Tibial artery (tissue), 4 donors: ENCODE data around the gene PRKAA1.

Source experiments
- DNase-seq, 2 donors: peaks; one replicate each; pipeline ENCODE4 v3.0.0-alpha.2; 2019
- H3K27ac ChIP-seq, 2 donors: fragments of 200-600 bp; sonication (generic) in 1 of 2; 1 replicate in 1 of 2; 2 replicates in 1 of 2; pipeline ENCODE4 v1.5.1; 2018 to 2019; ENCODE audit warnings: mild to moderate bottlenecking in 1 of 2
- H3K27me3 ChIP-seq, 2 donors: fragments of 200-600 bp; sonication (generic) in 1 of 2; one replicate each; pipeline versions ENCODE4 v1.5.1 to v1.6.0; 2016 to 2019
- H3K36me3 ChIP-seq, 3 donors: fragments of 200-600 bp; sonication (generic) in 2 of 3; one replicate each; pipeline ENCODE4 v1.5.1; 2016 to 2019; ENCODE audit warnings: mild to moderate bottlenecking in 2 of 3
- H3K4me1 ChIP-seq, 4 donors: fragments of 200-600 bp; sonication (generic) in 2 of 4; 1 replicate in 3 of 4; 2 replicates in 1 of 4; pipeline ENCODE4 v1.5.1; 2016 to 2019
- H3K4me3 ChIP-seq, 2 donors: fragments of 200-600 bp; sonication (generic) in 1 of 2; 1 replicate in 1 of 2; 2 replicates in 1 of 2; pipeline ENCODE4 v1.5.1; 2018 to 2019; ENCODE audit warnings: mild to moderate bottlenecking in 2 of 2
- H3K9me3 ChIP-seq, 3 donors: fragments of 200-600 bp; sonication (generic) in 1 of 3; one replicate each; pipeline ENCODE4 v1.5.1; 2016 to 2019
- intact Hi-C: fragments of 100-400 bp; cut with DNase I; formaldehyde crosslinking; loops from one replicate; pipeline ENCODE4 v1.15.0; 2023; ENCODE audit warnings: low total_unique reads
- TF ChIP-seq, protein P1 (sequence below), 2 experiments: fragments of 200-600 bp in 1 of 2; fragments of 450-650 bp in 1 of 2; IDR thresholded peaks; one replicate each; pipeline ENCODE4 v1.5.1; 2017 to 2019; ENCODE audit warnings: antibody characterized with exemption in 2 of 2, mild to moderate bottlenecking in 1 of 2, moderate library complexity in 1 of 2

The PRKAA1 gene

DNA sequence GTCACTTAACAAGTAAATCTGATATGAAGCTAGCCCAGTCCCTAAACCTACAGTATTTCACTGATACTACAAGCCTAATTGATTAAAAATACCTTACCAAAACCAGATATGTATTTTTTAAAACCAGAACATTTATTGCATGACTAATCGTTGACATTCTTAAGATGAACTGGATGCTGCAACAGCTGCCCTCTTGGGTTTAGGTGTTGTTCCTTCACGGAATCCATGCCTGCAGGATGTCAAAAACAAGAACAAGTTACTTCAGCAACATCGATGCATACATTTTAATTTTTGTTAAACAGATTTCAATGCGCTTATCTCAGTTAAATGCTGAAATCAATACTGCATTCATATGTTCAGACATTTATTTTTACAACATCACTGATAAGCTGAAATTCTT, 34.2 kb upstream of the PRKAA1 start:
- TF ChIP-seq, protein P1, sequence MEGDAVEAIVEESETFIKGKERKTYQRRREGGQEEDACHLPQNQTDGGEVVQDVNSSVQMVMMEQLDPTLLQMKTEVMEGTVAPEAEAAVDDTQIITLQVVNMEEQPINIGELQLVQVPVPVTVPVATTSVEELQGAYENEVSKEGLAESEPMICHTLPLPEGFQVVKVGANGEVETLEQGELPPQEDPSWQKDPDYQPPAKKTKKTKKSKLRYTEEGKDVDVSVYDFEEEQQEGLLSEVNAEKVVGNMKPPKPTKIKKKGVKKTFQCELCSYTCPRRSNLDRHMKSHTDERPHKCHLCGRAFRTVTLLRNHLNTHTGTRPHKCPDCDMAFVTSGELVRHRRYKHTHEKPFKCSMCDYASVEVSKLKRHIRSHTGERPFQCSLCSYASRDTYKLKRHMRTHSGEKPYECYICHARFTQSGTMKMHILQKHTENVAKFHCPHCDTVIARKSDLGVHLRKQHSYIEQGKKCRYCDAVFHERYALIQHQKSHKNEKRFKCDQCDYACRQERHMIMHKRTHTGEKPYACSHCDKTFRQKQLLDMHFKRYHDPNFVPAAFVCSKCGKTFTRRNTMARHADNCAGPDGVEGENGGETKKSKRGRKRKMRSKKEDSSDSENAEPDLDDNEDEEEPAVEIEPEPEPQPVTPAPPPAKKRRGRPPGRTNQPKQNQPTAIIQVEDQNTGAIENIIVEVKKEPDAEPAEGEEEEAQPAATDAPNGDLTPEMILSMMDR (IDR thresholded peaks at IDR 0.05) = no peak
- no peak for DNase-seq

DNA sequence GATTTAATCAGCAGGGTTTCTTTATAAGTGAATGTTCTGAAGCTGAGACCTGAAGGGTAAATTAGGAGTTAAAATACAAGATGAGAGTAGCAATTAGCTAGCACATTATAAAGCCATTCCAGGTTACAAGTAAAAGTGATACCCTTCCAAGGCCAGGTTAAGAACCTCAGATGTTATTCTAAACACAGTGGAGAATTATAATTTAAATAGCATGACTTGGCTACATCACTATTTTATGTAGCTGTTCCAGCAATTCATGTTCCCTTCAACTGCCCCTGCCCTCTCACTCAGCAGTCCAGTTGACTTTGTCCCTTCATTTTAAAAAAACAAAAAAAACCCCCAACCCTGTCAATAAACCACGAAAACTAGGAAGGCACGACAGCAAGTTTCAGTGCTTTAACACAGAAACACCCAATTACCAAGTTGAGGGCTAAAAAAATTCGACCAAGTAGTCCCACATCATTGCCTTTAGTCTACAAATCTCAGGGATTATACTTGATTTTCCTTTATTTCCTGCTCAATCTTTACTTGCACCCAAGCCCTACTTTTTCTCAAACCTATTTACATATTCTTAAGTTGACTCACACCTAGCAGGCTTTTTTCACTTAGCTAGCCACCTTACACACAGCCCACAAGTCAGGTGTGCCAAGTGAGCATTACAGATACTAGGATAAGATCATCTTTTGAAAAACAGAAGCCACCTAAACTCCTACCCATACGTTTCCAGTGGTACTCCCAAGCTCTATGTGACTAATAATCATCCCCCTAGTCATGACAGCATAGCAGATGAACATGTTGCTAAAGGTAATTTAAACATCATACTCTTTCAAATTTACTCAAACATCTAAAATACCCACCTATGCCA, 33.4 kb upstream of the PRKAA1 start:
- intact Hi-C loops = loop anchor here (10.0 kb wide), 1 partner anchor 77 kb away; the partner anchor contains the start of gene TTC33
- H3K36me3 ChIP-seq = peaks cover 65 to 75% (median 71%) of the 10 kb centered on the region in 3 donors
- no peaks in the 10 kb centered on the region for H3K27me3 ChIP-seq

More for the DNA sequence above, 34.2 kb upstream of the PRKAA1 start:
- H3K9me3 ChIP-seq = no peaks in the 10 kb centered on the region
- peaks cover 60 to 68% (median 63%) of the 10 kb centered on the region in 3 donors for H3K36me3 ChIP-seq
- intact Hi-C loops = loop anchor here (10.0 kb wide), 1 partner anchor 78 kb away; the partner anchor contains the start of gene TTC33
- H3K4me1 ChIP-seq = peaks cover 0 to 23% (median 15%) of the 10 kb centered on the region in 4 donors
- no peaks in the 10 kb centered on the region for H3K27me3 ChIP-seq
- no peak overlapping the region for H3K4me3 ChIP-seq
- H3K27ac ChIP-seq = no peak overlapping the region

DNA sequence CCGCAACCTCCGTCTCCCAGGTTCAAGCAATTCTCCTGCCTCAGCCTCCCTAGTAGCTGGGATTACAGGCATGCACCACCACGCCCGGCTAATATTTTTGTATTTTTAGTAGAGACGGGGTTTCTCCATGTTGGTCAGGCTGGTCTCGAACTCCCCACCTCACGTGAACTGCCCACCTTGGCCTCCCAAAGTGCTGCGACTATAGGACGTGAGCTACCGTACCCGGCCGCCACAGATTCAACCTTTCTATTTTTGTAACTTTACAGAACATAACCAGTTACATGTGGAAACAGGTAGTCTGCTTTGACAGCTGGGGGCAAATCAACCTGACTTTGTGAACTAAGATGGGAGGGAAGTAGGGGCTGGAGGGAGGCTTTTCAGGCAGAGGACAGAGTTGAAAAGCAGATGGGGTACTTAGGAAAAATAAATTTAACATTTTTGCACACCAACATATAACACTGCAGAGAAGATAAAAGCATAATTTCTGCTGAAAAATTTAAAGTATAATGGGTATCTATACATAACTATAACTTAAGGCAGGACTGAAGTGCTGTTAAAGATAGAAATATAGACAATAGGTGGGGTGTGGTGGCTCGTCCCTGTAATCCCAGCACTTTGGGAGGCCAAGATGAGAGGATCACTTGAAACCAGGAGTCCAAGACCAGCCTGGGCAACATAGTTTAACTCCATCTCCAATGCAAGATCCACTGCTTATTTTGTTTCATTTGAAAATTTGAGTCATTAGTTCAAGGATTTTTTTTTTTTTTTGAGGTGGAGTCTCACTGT, 31.8 kb upstream of the PRKAA1 start:
- H3K36me3 ChIP-seq = peaks cover 70 to 84% (median 77%) of the 10 kb centered on the region in 3 donors
- intact Hi-C loops = loop anchor here (10.0 kb wide), 1 partner anchor 75 kb away; the partner anchor contains the start of gene TTC33
- TF ChIP-seq, protein P1 (IDR thresholded peaks at IDR 0.05) = no peak

More for the DNA sequence above, 33.4 kb upstream of the PRKAA1 start:
- no peak overlapping the region for H3K27ac ChIP-seq
- peaks cover 0 to 23% (median 15%) of the 10 kb centered on the region in 4 donors for H3K4me1 ChIP-seq
- H3K9me3 ChIP-seq = no peaks in the 10 kb centered on the region
- no peak for DNase-seq
- TF ChIP-seq, protein P1 (IDR thresholded peaks at IDR 0.05) = no peak
- H3K4me3 ChIP-seq = no peak overlapping the region

DNA sequence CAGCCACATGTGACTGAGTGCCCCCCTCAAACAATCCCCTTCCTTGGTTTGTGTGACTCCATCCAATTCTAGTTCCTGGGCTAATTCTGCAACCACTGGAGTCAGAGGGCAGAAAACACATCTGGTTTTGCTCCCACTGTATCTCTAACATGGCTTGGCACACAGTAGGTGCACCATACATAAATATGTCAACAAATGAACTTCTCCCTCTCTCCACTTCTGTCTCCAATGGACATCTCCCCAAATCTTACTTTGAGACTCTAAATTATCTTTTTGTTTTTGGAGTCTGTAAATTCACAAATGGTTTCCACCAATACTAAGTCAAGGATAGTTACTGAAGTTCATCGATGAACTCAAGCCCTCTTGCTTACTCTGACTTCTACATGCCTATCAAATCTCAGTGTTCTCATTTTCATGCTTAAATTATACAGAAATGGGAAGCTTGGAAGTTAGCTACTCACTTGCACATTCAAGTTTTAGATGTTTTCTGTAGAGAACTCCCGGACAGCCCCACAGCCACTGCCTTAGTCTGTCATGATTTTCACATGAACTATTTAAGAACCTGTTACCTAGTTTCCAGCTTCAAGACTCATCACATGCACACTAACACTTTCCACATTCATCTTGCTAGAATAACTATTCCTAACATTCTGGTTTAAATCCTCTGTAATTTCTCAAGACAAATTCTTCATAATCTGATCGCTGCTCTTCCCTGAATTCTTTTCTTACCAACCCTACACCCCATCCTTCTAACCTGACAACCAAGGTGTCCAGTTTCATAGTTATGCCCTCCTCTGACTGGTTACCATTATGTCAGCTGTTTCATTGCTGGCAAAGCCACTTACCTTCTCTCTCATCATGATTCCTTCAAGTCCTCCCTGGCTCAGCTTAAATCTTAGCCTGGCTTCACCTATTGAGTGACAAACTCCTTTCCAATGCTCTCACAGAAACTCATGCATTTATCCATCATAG, 30.8 kb upstream of the PRKAA1 start:
- Histone ChIP-seq H3K4me1 (peaks cover 0 to 12% (median 10%) of the 10 kb centered on the region in 4 donors), H3K4me3 (no peak overlapping the region), H3K36me3 (peaks cover 70 to 82% (median 77%) of the 10 kb centered on the region in 3 donors), H3K9me3 (no peaks in the 10 kb centered on the region), H3K27ac (no peak overlapping the region), H3K27me3 (no peaks in the 10 kb centered on the region)
- no peak for DNase-seq
- intact Hi-C loops = no loop called here
- TF ChIP-seq, protein P1 (IDR thresholded peaks at IDR 0.05) = no peak

More for the DNA sequence above, 31.8 kb upstream of the PRKAA1 start:
- Histone ChIP-seq H3K27ac (no peak overlapping the region), H3K4me3 (no peak overlapping the region), H3K9me3 (no peaks in the 10 kb centered on the region), H3K27me3 (no peaks in the 10 kb centered on the region), H3K4me1 (peaks cover 0 to 17% (median 14%) of the 10 kb centered on the region in 4 donors)
- DNase-seq = no peak
